Osteoblast (primary cell): ENCODE data around the gene TRIM33. TPM values are rescaled to one million over a fixed set of nuclear protein-coding genes. Genes with fewer than 3 reads are reported as not detected.

Experiments used
- DNase-seq: peaks from one replicate; pipeline ENCODE4 v3.0.0; 2011; ENCODE audit warnings: low spot score, mixed read lengths; ENCODE audit not compliant: insufficient read length; ENCODE audit errors: missing footprints
- H2AFZ ChIP-seq: 2 replicates; pipeline ENCODE4 v1.6.0; 2011; ENCODE audit warnings: mild to moderate bottlenecking, low read length
- H3K27ac ChIP-seq: 2 replicates; pipeline ENCODE4 v1.5.1; 2011; ENCODE audit warnings: mild to moderate bottlenecking, low read depth, low read length, moderate library complexity
- H3K27me3 ChIP-seq: 2 replicates; pipeline ENCODE4 v1.6.0; 2012; ENCODE audit warnings: mild to moderate bottlenecking, control low read depth, inconsistent platforms, low read length, moderate library complexity; ENCODE audit not compliant: insufficient read depth
- H3K36me3 ChIP-seq: 2 replicates; pipeline ENCODE4 v1.5.1; 2011; ENCODE audit warnings: mild to moderate bottlenecking, low read length, control low read depth, moderate library complexity; ENCODE audit not compliant: insufficient read depth
- H3K4me1 ChIP-seq: 2 replicates; pipeline ENCODE4 v1.5.1; 2011; ENCODE audit warnings: mild to moderate bottlenecking, low read length, control low read depth, moderate library complexity; ENCODE audit not compliant: insufficient read depth
- H3K4me2 ChIP-seq: 2 replicates; pipeline ENCODE4 v1.6.0; 2011; ENCODE audit warnings: mild to moderate bottlenecking, low read length; ENCODE audit not compliant: insufficient read depth
- H3K4me3 ChIP-seq: fragments of 200-600 bp; sonication (generic); 3 replicates; pipeline ENCODE4 v1.5.1; 2012; ENCODE audit warnings: mild to moderate bottlenecking, low read length, inconsistent platforms; ENCODE audit not compliant: insufficient read depth
- H3K79me2 ChIP-seq: 2 replicates; pipeline ENCODE4 v1.6.0; 2012; ENCODE audit warnings: mild to moderate bottlenecking, low read length, control low read depth, inconsistent platforms; ENCODE audit not compliant: insufficient read depth
- H3K9me3 ChIP-seq: 2 replicates; pipeline ENCODE4 v1.5.1; 2011; ENCODE audit warnings: low read depth, low read length, control low read depth
- H4K20me1 ChIP-seq: 2 replicates; pipeline ENCODE4 v1.6.0; 2012; ENCODE audit warnings: mild to moderate bottlenecking, low read length, control low read depth; ENCODE audit not compliant: insufficient read depth
- CTCF ChIP-seq: IDR thresholded peaks from 2 replicates; pipeline ENCODE4 v1.5.1; 2011; ENCODE audit warnings: mild to moderate bottlenecking, low read depth, low read length, moderate library complexity; ENCODE audit errors: extremely low read depth
- total RNA-seq: library from RNA; depleted of rRNA; stranded (reverse); fragments of >200 nt; gene quantifications from 2 replicates; pipeline ENCODE4 v1.2.3, GENCODE V29; 2012

Gene TRIM33
- total RNA-seq, 1 donor, result 43.1 TPM

GRCh38 chr1:114472408-114472807, 38.6 kb downstream of the TRIM33 start:
- TF ChIP-seq CTCF, result no peak
- Histone ChIP-seq H3K27me3 (no peaks in the 10 kb centered on the region), H3K36me3 (no peaks in the 10 kb centered on the region), H2AFZ (no peak overlapping the region), H3K9me3 (no peaks in the 10 kb centered on the region), H3K4me1 (peaks cover 16% of the 10 kb centered on the region), H3K4me2 (no peak overlapping the region), H4K20me1 (peaks cover 35% of the 10 kb centered on the region), H3K27ac (no peak overlapping the region), H3K4me3 (no peak overlapping the region), H3K79me2 (peaks cover 91% of the 10 kb centered on the region)
- no peak for DNase-seq

GRCh38 chr1:114470681-114471080, 40.3 kb downstream of the TRIM33 start:
- Histone ChIP-seq H3K27me3 (no peaks in the 10 kb centered on the region), H3K4me3 (no peak overlapping the region)
- TF ChIP-seq CTCF, result no peak

GRCh38 chr1:114468710-114469468, 42.1 kb downstream of the TRIM33 start:
- no peaks in the 10 kb centered on the region for H3K9me3 ChIP-seq
- H3K27ac ChIP-seq, result no peak overlapping the region
- peaks cover 92% of the 10 kb centered on the region for H3K79me2 ChIP-seq
- H3K4me3 ChIP-seq, result no peak overlapping the region
- peaks cover 7% of the 10 kb centered on the region for H3K4me1 ChIP-seq
- no peak for DNase-seq
- no peaks in the 10 kb centered on the region for H3K36me3 ChIP-seq
- peaks cover 50% of the 10 kb centered on the region for H4K20me1 ChIP-seq
- H2AFZ ChIP-seq, result no peak overlapping the region
- no peaks in the 10 kb centered on the region for H3K27me3 ChIP-seq
- no peak overlapping the region for H3K4me2 ChIP-seq
- TF ChIP-seq CTCF, result no peak

More at GRCh38 chr1:114470681-114471080, 40.3 kb downstream of the TRIM33 start:
- no peaks in the 10 kb centered on the region for H3K36me3 ChIP-seq
- H3K4me1 ChIP-seq, result peaks cover 7% of the 10 kb centered on the region
- no peaks in the 10 kb centered on the region for H3K9me3 ChIP-seq
- no peak for DNase-seq
- H3K27ac ChIP-seq, result no peak overlapping the region
- peaks cover 92% of the 10 kb centered on the region for H3K79me2 ChIP-seq
- H2AFZ ChIP-seq, result no peak overlapping the region
- H3K4me2 ChIP-seq, result no peak overlapping the region
- H4K20me1 ChIP-seq, result peaks cover 46% of the 10 kb centered on the region

- DNase-seq, result no peak
- peaks cover 46% of the 10 kb centered on the region for H4K20me1 ChIP-seq
- H2AFZ ChIP-seq, result no peak overlapping the region
- no peaks in the 10 kb centered on the region for H3K9me3 ChIP-seq
- H3K36me3 ChIP-seq, result peaks cover 3% of the 10 kb centered on the region
- H3K4me1 ChIP-seq, result peaks cover 7% of the 10 kb centered on the region
- peaks cover 87% of the 10 kb centered on the region for H3K79me2 ChIP-seq
- no peak overlapping the region for H3K27ac ChIP-seq
- no peak overlapping the region for H3K4me2 ChIP-seq
- no peak overlapping the region for H3K4me3 ChIP-seq
- no peak for TF ChIP-seq CTCF
- no peaks in the 10 kb centered on the region for H3K27me3 ChIP-seq
Observed at GRCh38 chr1:114468047-114468446, 43.0 kb downstream of the TRIM33 start.
